Ovary (tissue), 9 donors: Measurements from ENCODE around the gene DRC7. TPM values are rescaled to one million over a fixed set of nuclear protein-coding genes. Genes with fewer than 3 reads are reported as not detected.
"Not testable (repeated sequence)": the region's sequence is repeated elsewhere in the genome, so short reads cannot be mapped to it uniquely, and the experiment has no call there.

ENCODE experiments used
- DNase-seq, 5 donors: peaks; one replicate each; pipeline ENCODE4 v3.0.0-alpha.2; 2019 to 2020
- H3K27ac ChIP-seq, 2 donors: fragments of 200-600 bp; one replicate each; pipeline versions ENCODE4 v1.5.1 to v1.8.0; 2019 to 2022
- H3K27me3 ChIP-seq: fragments of 200-600 bp; one replicate; pipeline ENCODE4 v1.8.0; 2022
- H3K36me3 ChIP-seq: fragments of 200-600 bp; sonication (generic); one replicate; pipeline ENCODE4 v1.5.1; 2019
- H3K4me1 ChIP-seq: one replicate; pipeline ENCODE4 v1.8.1; 2013; ENCODE audit warnings: mild to moderate bottlenecking, moderate library complexity; ENCODE audit not compliant: insufficient read depth
- H3K4me3 ChIP-seq: fragments of 200-600 bp; sonication (generic); one replicate; pipeline ENCODE4 v1.5.1; 2017
- H3K9me3 ChIP-seq, 2 donors: fragments of 200-600 bp in 1 of 2; sonication (generic) in 1 of 2; one replicate each; pipeline versions ENCODE4 v1.5.1 to v1.8.1; 2013 to 2019; ENCODE audit warnings: mild to moderate bottlenecking in 1 of 2, moderate library complexity in 1 of 2
- EP300 ChIP-seq: sonication (generic); formaldehyde crosslinking; IDR thresholded peaks from one replicate; pipeline ENCODE4 v1.6.1; 2017; ENCODE audit warnings: antibody characterized with exemption
- POLR2A ChIP-seq: fragments of 450-650 bp; IDR thresholded peaks from one replicate; pipeline ENCODE4 v1.6.1; 2017; ENCODE audit warnings: antibody characterized with exemption, mild to moderate bottlenecking, moderate library complexity
- WGBS, 3 donors: extraction: QIAGEN DNeasy Blood & Tissue Kit in 1 of 3; methylation state at CpG; one replicate each; pipeline versions ENCODE4 v1.1.5 to v1.1.7; 2013 to 2017; 5-methylcytosine and 5-hydroxymethylcytosine counted together
- intact Hi-C, 4 donors: fragments of 100-400 bp; cut with DNase I; formaldehyde crosslinking; loops; one replicate each; pipeline versions ENCODE4 v1.11.0 to v1.15.1; 2022 to 2023
- polyA plus RNA-seq, 2 donors: library from polyadenylated mRNA; stranded (reverse); fragments of 200-250 nt in 1 of 2; fragments of 350-450 nt in 1 of 2; fragmentation: Illumina TruSeq in 1 of 2; extraction: RNeasy Lipid Tissue Mini Kit (QIAGEN cat#74804) in 1 of 2; gene quantifications; one replicate each; pipeline ENCODE4 v1.2.3, GENCODE V29; 2013 to 2014
- total RNA-seq, 7 donors: library from RNA; depleted of rRNA in 2 of 7; stranded (reverse); fragments of >200 nt in 2 of 7; fragmentation: NEBNext Ultra II Directional in 3 of 7; extraction: Animal tissue kit (Norgen Biotek cat#: 25700) in 3 of 7; gene quantifications; one replicate each; pipeline versions ENCODE4 v1.1.0 to v1.2.4, GENCODE V29; 2016 to 2023
- TF ChIP-seq, protein P1 (sequence below), 3 donors: fragments of 450-650 bp in 2 of 3; fragments of 200-600 bp in 1 of 3; IDR thresholded peaks; one replicate each; pipeline versions ENCODE4 v1.5.1 to v1.8.0; 2016 to 2022; ENCODE audit warnings: antibody characterized with exemption in 3 of 3, mild to moderate bottlenecking in 1 of 3
- donor health status: DM: no; HTN: no; CAD: no; lungs with moderate emphysema.
- donor health status: DM: no; HTN: no; CAD: no.
- donor health status: Bipolar disorder and iron deficiency.
- donor health status: DM: yes; HTN: yes; CAD: no.
- donor health status: DM: no; HTN: no; CAD: no.
- donor health status: DM: yes; HTN: yes; CAD: no.

The DRC7 gene
- total and polyA plus RNA-seq, 9 donors, result 0.07 to 12.5 (median 0.67) TPM; not detected in 3

DNA sequence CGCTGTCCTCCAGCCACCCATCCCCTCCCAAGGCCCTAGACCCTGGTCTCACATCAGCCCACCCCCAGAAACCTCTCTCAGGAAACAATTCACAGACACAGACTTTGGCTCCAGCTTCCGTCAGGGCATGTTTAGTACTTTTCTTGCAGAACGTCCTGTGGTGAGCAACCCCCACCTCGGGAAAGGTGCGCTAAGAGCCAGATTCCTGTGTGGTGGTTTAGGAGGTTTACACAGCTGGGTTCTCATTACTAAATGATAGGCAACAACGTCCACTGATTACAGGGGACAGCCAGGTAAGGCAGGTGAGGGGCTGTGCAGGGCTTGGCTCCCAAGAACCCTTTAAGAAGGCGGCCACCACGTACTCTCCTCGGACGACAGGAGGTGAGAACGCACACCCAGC lies 78.4 kb downstream of the DRC7 start:
- DNase-seq, result no peak
- Histone ChIP-seq H3K4me1 (no peaks in the 10 kb centered on the region), H3K9me3 (no peaks in the 10 kb centered on the region), H3K27me3 (no peaks in the 10 kb centered on the region), H3K27ac (no peak overlapping the region), H3K4me3 (no peak overlapping the region), H3K36me3 (no peaks in the 10 kb centered on the region)
- TF ChIP-seq, protein P1, sequence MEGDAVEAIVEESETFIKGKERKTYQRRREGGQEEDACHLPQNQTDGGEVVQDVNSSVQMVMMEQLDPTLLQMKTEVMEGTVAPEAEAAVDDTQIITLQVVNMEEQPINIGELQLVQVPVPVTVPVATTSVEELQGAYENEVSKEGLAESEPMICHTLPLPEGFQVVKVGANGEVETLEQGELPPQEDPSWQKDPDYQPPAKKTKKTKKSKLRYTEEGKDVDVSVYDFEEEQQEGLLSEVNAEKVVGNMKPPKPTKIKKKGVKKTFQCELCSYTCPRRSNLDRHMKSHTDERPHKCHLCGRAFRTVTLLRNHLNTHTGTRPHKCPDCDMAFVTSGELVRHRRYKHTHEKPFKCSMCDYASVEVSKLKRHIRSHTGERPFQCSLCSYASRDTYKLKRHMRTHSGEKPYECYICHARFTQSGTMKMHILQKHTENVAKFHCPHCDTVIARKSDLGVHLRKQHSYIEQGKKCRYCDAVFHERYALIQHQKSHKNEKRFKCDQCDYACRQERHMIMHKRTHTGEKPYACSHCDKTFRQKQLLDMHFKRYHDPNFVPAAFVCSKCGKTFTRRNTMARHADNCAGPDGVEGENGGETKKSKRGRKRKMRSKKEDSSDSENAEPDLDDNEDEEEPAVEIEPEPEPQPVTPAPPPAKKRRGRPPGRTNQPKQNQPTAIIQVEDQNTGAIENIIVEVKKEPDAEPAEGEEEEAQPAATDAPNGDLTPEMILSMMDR (IDR thresholded peaks at IDR 0.05), result no peak
- no peak for TF ChIP-seq EP300
- no peak for TF ChIP-seq POLR2A
- intact Hi-C loops, result no loop called here
- 83 to 88% (median 86%) methylated on average over 11 of the region's 11 CpGs for WGBS, 3 donors

GRCh38 chr16:57773655-57774295 lies 79.2 kb downstream of the DRC7 start:
- Histone ChIP-seq H3K4me3 (no peak overlapping the region), H3K27ac (no peak overlapping the region), H3K36me3 (no peaks in the 10 kb centered on the region), H3K9me3 (no peaks in the 10 kb centered on the region), H3K27me3 (no peaks in the 10 kb centered on the region), H3K4me1 (no peaks in the 10 kb centered on the region)
- DNase-seq, result no peak
- no peak for TF ChIP-seq POLR2A
- TF ChIP-seq EP300, result no peak
- TF ChIP-seq, protein P1 (IDR thresholded peaks at IDR 0.05), result no peak
- intact Hi-C loops, result no loop called here
- 88 to 89% (median 88%) methylated on average over 11 of the region's 11 CpGs for WGBS, 3 donors

DNA sequence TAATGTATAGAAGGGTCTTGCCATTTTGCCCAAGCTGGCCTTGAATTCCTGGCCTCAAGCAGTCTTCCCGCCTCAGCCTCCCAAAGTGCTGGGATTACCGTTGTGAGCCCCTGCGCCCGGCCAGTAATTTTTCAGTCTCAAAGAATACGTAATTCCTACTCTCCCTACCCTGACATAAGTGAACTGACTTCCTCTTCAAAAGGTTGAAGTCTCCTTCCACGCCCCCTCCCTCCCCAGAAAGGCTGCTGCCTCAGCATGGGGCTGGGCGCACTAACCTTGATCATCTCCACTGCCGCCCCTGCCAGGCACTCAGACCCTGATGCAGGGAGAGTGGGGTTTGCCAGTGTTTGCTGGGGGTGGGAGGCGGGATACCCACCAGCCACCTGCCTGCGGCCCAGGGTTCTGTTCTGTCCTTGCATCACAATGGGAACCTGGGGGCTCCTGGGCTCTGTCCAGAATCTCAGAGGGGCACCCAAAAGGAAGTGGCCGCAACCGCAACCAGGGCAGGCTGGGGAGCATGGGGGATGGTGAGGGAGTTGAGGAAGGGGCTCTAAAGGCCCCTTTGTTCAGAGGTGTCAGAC lies 80.2 kb downstream of the DRC7 start:
- TF ChIP-seq EP300, result no peak
- no peaks in the 10 kb centered on the region for H3K27me3 ChIP-seq
- no peaks in the 10 kb centered on the region for H3K4me1 ChIP-seq
- no peak overlapping the region for H3K27ac ChIP-seq
- no peaks in the 10 kb centered on the region for H3K9me3 ChIP-seq
- 90 to 98% (median 94%) methylated on average over 12 of the region's 12 CpGs for WGBS, 3 donors
- no peak overlapping the region for H3K4me3 ChIP-seq
- no peak for DNase-seq
- intact Hi-C loops, result no loop called here
- no peaks in the 10 kb centered on the region for H3K36me3 ChIP-seq

- WGBS, 3 donors, result 75 to 78% (median 78%) methylated on average over 23 of the region's 23 CpGs
- no peak for DNase-seq
- no peaks in the 10 kb centered on the region for H3K36me3 ChIP-seq
- H3K4me1 ChIP-seq, result no peaks in the 10 kb centered on the region
- intact Hi-C loops, result no loop called here
- H3K9me3 ChIP-seq, result no peaks in the 10 kb centered on the region
- H3K27me3 ChIP-seq, result no peaks in the 10 kb centered on the region
- H3K4me3 ChIP-seq, result no peak overlapping the region
- no peak for TF ChIP-seq POLR2A
- TF ChIP-seq, protein P1 (IDR thresholded peaks at IDR 0.05), result no peak
- no peak for TF ChIP-seq EP300
- no peak overlapping the region for H3K27ac ChIP-seq
Observed at GRCh38 chr16:57775661-57776469, 81.3 kb downstream of the DRC7 start.

DNA sequence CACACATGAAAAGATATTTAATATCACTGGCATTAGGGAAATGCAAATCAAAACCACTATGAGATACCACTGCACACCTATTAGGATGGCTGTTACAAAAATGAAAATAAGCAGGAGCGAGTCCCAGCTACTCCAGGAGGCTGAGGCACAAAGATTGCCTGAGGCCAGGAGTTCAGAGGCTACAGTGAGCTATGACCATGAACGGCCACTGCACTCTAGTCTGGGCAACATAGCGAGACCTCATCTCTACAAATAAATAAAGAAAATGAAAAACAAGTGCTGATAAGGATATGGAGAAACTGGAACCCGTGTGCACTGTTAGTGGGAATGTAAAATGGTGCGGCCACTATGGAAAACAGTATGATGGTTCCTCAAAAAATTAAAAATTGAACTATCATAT lies 84.1 kb downstream of the DRC7 start:
- Histone ChIP-seq H3K9me3 (no peaks in the 10 kb centered on the region), H3K36me3 (no peaks in the 10 kb centered on the region), H3K4me1 (no peaks in the 10 kb centered on the region), H3K27me3 (no peaks in the 10 kb centered on the region), H3K27ac (no peak overlapping the region), H3K4me3 (no peak overlapping the region)
- intact Hi-C loops, result no loop called here
- WGBS, 3 donors, result 79 to 85% (median 83%) methylated on average over 5 of the region's 5 CpGs
- TF ChIP-seq, protein P1 (IDR thresholded peaks at IDR 0.05), result no peak
- no peak for TF ChIP-seq POLR2A
- no peak for TF ChIP-seq EP300
- DNase-seq, result no peak

DNA sequence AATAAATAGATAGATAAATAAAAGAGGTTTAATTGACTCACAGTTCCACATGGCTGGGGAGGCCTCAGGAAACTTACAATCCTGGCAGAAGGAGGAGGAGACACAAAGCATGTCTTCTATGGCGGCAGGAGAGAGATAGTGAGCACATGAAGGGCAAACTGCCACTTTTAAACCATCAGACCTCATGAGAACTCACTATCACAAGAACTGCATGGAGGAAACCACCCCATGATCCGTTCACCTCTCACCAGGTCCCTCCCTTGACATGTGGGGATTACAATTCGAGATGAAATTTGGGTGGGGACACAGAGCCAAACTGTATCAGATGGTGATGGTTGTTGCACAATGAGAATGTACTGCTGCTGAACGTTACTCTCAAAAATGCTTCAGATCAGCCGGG lies 85.2 kb downstream of the DRC7 start:
- intact Hi-C loops, H3K4me1 ChIP-seq, H3K27me3 ChIP-seq, H3K36me3 ChIP-seq, H3K4me3 ChIP-seq, DNase-seq, H3K27ac ChIP-seq, H3K9me3 ChIP-seq: not testable (repeated sequence)
- WGBS, 3 donors, result 94% methylated on average over 5 of the region's 5 CpGs
